K562 (cell line): ENCODE measurements around the gene CASP2. TPM values are rescaled to one million over a fixed set of nuclear protein-coding genes. Genes with fewer than 3 reads are reported as not detected.

ENCODE experiments used
- ARID1B ChIP-seq: fragments of 450-650 bp; IDR thresholded peaks from 2 replicates; pipeline ENCODE4 v1.6.1; 2016; ENCODE audit warnings: antibody characterized with exemption, mild to moderate bottlenecking, inconsistent platforms
- BACH1 ChIP-seq: fragments of 200-800 bp; sonication (Bioruptor generic); IDR thresholded peaks from 2 replicates; pipeline ENCODE4 v1.6.1; 2016; ENCODE audit warnings: missing genetic modification characterization, missing compliant biosample characterization
- BRD9 ChIP-seq: fragments of 450-650 bp; IDR thresholded peaks from 2 replicates; pipeline ENCODE4 v1.6.1; 2018; ENCODE audit warnings: low read depth; ENCODE audit not compliant: partially characterized antibody
- DNMT1 ChIP-seq: fragments of 450-650 bp; IDR thresholded peaks from 2 replicates; pipeline ENCODE4 v1.6.1; 2016; ENCODE audit warnings: antibody characterized with exemption, mild to moderate bottlenecking
- L3MBTL2 ChIP-seq: fragments of 450-650 bp; IDR thresholded peaks from 2 replicates; pipeline ENCODE4 v1.6.1; 2016; ENCODE audit warnings: mild to moderate bottlenecking, moderate library complexity
- MAFG ChIP-seq: fragments of 450-650 bp; conservative IDR thresholded peaks from 2 replicates; pipeline ENCODE4 v1.6.1; 2016; ENCODE audit warnings: missing genetic modification characterization, missing compliant biosample characterization
- MYBL2 ChIP-seq, 2 experiments: fragments of 450-650 bp in 1 of 2; sonication (generic) in 1 of 2; formaldehyde crosslinking in 1 of 2; IDR thresholded peaks; 2 replicates each; pipeline versions ENCODE4 v1.6.1 to v1.8.1; 2017 to 2022; ENCODE audit warnings: borderline replicate concordance in 1 of 2, inconsistent platforms in 1 of 2, low read depth in 1 of 2, mild to moderate bottlenecking in 1 of 2, missing genetic modification reagents in 1 of 2, moderate library complexity in 1 of 2
- RBFOX2 ChIP-seq: fragments of 200-400 bp; formaldehyde crosslinking; IDR thresholded peaks from 2 replicates; pipeline ENCODE4 v1.6.1; 2017; ENCODE audit warnings: low read depth, mild to moderate bottlenecking, low read length, moderate library complexity
- RBM25 ChIP-seq: fragments of 200-400 bp; formaldehyde crosslinking; IDR thresholded peaks from 2 replicates; pipeline ENCODE4 v1.6.1; 2018; ENCODE audit warnings: low read length, low read depth, moderate library complexity; ENCODE audit not compliant: severe bottlenecking
- SAFB ChIP-seq: fragments of 200-400 bp; formaldehyde crosslinking; IDR thresholded peaks from 2 replicates; pipeline ENCODE4 v1.6.1; 2017; ENCODE audit warnings: low read depth, low read length, borderline replicate concordance
- TBP ChIP-seq: optimal IDR thresholded peaks from 2 replicates; pipeline ENCODE3; 2011; ENCODE audit warnings: low read depth, low read length, improper control_type of control experiment
- TCFL5 ChIP-seq: fragments of 250-450 bp; sonication (Bioruptor Pico); conservative IDR thresholded peaks from 2 replicates; pipeline ENCODE4 v1.6.1; 2021; ENCODE audit warnings: mild to moderate bottlenecking, moderate library complexity, matching md5 sums
- ZBTB7A ChIP-seq: IDR thresholded peaks from 2 replicates; pipeline ENCODE4 v1.6.1; 2011; ENCODE audit warnings: low read depth, mild to moderate bottlenecking, low read length, moderate library complexity, borderline replicate concordance; ENCODE audit not compliant: control insufficient read depth
- ZFP30 ChIP-seq: fragments of 250-450 bp; sonication (Bioruptor Pico); IDR thresholded peaks from 2 replicates; pipeline ENCODE4 v1.8.0; 2022; ENCODE audit warnings: moderate library complexity, mild to moderate bottlenecking, inconsistent platforms, borderline replicate concordance
- ZNF146 ChIP-seq: IDR thresholded peaks from one replicate; pipeline ENCODE4 v1.6.1; 2018; ENCODE audit warnings: missing compliant biosample characterization; ENCODE audit not compliant: unreplicated experiment
- ZNF764 ChIP-seq: fragments of 250-450 bp; sonication (Bioruptor Pico); IDR thresholded peaks from 2 replicates; pipeline ENCODE4 v1.4.0; 2020; ENCODE audit warnings: low read depth, mild to moderate bottlenecking, moderate library complexity
- ZSCAN29 ChIP-seq: fragments of 450-650 bp; IDR thresholded peaks from 2 replicates; pipeline ENCODE4 v1.6.1; 2017
- polyA plus RNA-seq, 8 experiments: library from polyadenylated mRNA; depleted of rRNA in 4 of 8; stranded (reverse) in 5 of 8; unstranded in 3 of 8; fragments of >200 nt; fragmentation: Nextera tagmentation in 2 of 8; fragmentation: Illumina TruSeq in 1 of 8; extraction: Ambion mirVana in 2 of 8; extraction: Trizol in 1 of 8; gene quantifications; 2 replicates each; pipeline versions ENCODE4 v1.2.1 to v1.2.3, GENCODE V29; 2011 to 2014; ENCODE audit warnings: inconsistent platforms in 1 of 8, missing spikeins in 1 of 8
- total RNA-seq, 7 experiments: library from RNA; depleted of rRNA in 6 of 7; stranded (reverse); fragments of >200 nt in 6 of 7; fragmentation: Illumina TruSeq in 2 of 7; extraction: Trizol in 2 of 7; gene quantifications; 2 replicates each; pipeline versions ENCODE4 v1.2.1 to v1.2.3, GENCODE V29; 2011 to 2021; ENCODE audit warnings: low replicate concordance in 1 of 7
- TF ChIP-seq, protein P1 (sequence below): fragments of 250-450 bp; sonication (Bioruptor Pico); IDR thresholded peaks from 2 replicates; pipeline ENCODE4 v1.8.0; 2022; ENCODE audit warnings: moderate library complexity, mild to moderate bottlenecking, inconsistent platforms
- TF ChIP-seq, protein P2 (sequence below), 2 experiments: fragments of 450-650 bp in 1 of 2; sonication (generic) in 1 of 2; formaldehyde crosslinking in 1 of 2; IDR thresholded peaks in 1 of 2; conservative IDR thresholded peaks in 1 of 2; 2 replicates each; pipeline versions ENCODE4 v1.6.1 to v1.8.1; 2016 to 2023; ENCODE audit warnings: mild to moderate bottlenecking in 2 of 2, moderate library complexity in 2 of 2, inconsistent platforms in 1 of 2, missing genetic modification reagents in 1 of 2
- TF ChIP-seq, protein P3 (sequence below): fragments of 200-800 bp; sonication (Bioruptor generic); IDR thresholded peaks from 2 replicates; pipeline ENCODE4 v1.6.1; 2017; ENCODE audit warnings: missing genetic modification characterization, missing compliant biosample characterization
- TF ChIP-seq, protein P4 (sequence below), 3 experiments: fragments of 200-800 bp in 1 of 3; fragments of 250-450 bp in 1 of 3; fragments of 450-650 bp in 1 of 3; sonication (Bioruptor Pico) in 1 of 3; sonication (Bioruptor generic) in 1 of 3; formaldehyde crosslinking in 1 of 3; IDR thresholded peaks; 2 replicates each; pipeline versions ENCODE4 v1.6.1 to v1.8.0; 2016 to 2022; ENCODE audit warnings: mild to moderate bottlenecking in 2 of 3, missing genetic modification characterization in 2 of 3, missing compliant biosample characterization in 1 of 3, moderate library complexity in 1 of 3

CASP2 gene
- total and polyA plus RNA-seq, 9 of the 15 experiments (the other 6 are each of a cell fraction or from before 2014, with no cell fraction given): 18.8 to 64.9 (median 24.1) TPM

DNA sequence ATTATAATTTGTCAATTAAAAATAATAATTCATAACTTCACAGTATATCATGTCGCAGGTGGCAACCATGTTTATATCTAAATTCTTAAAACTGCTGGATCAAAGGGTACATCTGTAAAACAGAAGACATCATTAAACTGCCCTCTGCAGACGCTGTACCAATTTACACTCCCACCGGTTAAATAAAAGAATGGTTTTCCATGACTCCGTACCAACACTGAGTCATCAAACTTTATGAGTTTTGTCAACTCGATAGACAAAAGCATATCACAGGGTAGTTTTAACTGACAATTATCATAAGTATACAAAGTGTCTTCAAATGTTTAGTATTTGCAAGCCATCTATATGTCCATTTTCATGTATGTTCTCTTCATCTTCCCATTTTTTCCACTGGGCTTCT, 30.6 kb upstream of the CASP2 start (continued):
- TF ChIP-seq ZSCAN29: no peak
- no peak for TF ChIP-seq L3MBTL2
- no peak for TF ChIP-seq MAFG
- TF ChIP-seq ZNF146 (CRISPR knock-in tag): no peak
- TF ChIP-seq SAFB: no peak
- no peak for TF ChIP-seq BACH1
- no peak for TF ChIP-seq TCFL5 (CRISPR knock-in tag)
- no peak for TF ChIP-seq ZNF764 (CRISPR knock-in tag)
- TF ChIP-seq, protein P1, sequence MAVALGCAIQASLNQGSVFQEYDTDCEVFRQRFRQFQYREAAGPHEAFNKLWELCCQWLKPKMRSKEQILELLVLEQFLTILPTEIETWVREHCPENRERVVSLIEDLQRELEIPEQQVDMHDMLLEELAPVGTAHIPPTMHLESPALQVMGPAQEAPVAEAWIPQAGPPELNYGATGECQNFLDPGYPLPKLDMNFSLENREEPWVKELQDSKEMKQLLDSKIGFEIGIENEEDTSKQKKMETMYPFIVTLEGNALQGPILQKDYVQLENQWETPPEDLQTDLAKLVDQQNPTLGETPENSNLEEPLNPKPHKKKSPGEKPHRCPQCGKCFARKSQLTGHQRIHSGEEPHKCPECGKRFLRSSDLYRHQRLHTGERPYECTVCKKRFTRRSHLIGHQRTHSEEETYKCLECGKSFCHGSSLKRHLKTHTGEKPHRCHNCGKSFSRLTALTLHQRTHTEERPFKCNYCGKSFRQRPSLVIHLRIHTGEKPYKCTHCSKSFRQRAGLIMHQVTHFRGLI (CRISPR knock-in tag): no peak
- TF ChIP-seq, protein P2, sequence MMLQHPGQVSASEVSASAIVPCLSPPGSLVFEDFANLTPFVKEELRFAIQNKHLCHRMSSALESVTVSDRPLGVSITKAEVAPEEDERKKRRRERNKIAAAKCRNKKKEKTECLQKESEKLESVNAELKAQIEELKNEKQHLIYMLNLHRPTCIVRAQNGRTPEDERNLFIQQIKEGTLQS (IDR thresholded peaks at IDR 0.05): peak; percentile 56; the same call in 1 of the 2 replicates
- TF ChIP-seq, protein P2 (CRISPR knock-in tag; conservative IDR thresholded peaks at IDR 0.05): no peak
- no peak for TF ChIP-seq ZFP30 (CRISPR knock-in tag)
- TF ChIP-seq ARID1B: no peak
- no peak for TF ChIP-seq DNMT1
- TF ChIP-seq RBFOX2: no peak
- TF ChIP-seq, protein P3, sequence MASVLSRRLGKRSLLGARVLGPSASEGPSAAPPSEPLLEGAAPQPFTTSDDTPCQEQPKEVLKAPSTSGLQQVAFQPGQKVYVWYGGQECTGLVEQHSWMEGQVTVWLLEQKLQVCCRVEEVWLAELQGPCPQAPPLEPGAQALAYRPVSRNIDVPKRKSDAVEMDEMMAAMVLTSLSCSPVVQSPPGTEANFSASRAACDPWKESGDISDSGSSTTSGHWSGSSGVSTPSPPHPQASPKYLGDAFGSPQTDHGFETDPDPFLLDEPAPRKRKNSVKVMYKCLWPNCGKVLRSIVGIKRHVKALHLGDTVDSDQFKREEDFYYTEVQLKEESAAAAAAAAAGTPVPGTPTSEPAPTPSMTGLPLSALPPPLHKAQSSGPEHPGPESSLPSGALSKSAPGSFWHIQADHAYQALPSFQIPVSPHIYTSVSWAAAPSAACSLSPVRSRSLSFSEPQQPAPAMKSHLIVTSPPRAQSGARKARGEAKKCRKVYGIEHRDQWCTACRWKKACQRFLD: 0 out of 2 replicates have a peak, but pooled peaks have one; percentile 29
- TF ChIP-seq ZBTB7A: no peak
- no peak for TF ChIP-seq TBP
- TF ChIP-seq MYBL2 (IDR thresholded peaks at IDR 0.05; ENCODE audit: low read depth): no peak
- no peak for TF ChIP-seq MYBL2 (CRISPR knock-in tag; IDR thresholded peaks at IDR 0.05; ENCODE audit: borderline replicate concordance)
- TF ChIP-seq RBM25: no peak
- no peak for TF ChIP-seq BRD9
- TF ChIP-seq, protein P4, sequence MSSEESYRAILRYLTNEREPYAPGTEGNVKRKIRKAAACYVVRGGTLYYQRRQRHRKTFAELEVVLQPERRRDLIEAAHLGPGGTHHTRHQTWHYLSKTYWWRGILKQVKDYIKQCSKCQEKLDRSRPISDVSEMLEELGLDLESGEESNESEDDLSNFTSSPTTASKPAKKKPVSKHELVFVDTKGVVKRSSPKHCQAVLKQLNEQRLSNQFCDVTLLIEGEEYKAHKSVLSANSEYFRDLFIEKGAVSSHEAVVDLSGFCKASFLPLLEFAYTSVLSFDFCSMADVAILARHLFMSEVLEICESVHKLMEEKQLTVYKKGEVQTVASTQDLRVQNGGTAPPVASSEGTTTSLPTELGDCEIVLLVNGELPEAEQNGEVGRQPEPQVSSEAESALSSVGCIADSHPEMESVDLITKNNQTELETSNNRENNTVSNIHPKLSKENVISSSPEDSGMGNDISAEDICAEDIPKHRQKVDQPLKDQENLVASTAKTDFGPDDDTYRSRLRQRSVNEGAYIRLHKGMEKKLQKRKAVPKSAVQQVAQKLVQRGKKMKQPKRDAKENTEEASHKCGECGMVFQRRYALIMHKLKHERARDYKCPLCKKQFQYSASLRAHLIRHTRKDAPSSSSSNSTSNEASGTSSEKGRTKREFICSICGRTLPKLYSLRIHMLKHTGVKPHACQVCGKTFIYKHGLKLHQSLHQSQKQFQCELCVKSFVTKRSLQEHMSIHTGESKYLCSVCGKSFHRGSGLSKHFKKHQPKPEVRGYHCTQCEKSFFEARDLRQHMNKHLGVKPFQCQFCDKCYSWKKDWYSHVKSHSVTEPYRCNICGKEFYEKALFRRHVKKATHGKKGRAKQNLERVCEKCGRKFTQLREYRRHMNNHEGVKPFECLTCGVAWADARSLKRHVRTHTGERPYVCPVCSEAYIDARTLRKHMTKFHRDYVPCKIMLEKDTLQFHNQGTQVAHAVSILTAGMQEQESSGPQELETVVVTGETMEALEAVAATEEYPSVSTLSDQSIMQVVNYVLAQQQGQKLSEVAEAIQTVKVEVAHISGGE (CRISPR knock-in tag; IDR thresholded peaks at IDR 0.05): no peak
